Fibroblast of the conjunctiva (primary cell): Measurements from ENCODE around the gene GLTP.
"Not testable (repeated sequence)": the region's sequence is repeated elsewhere in the genome, so short reads cannot be mapped to it uniquely, and the experiment has no call there.

Experiments
- DNase-seq: peaks from one replicate; pipeline ENCODE4 v3.0.0-alpha.2; 2010; ENCODE audit warnings: low read depth

The GLTP gene

GRCh38 chr12:109902891-109903418 is 22.6 kb upstream of the GLTP start:
- no peak for DNase-seq

GRCh38 chr12:109900752-109901580 is 20.6 kb upstream of the GLTP start:
- no peak for DNase-seq

DNA sequence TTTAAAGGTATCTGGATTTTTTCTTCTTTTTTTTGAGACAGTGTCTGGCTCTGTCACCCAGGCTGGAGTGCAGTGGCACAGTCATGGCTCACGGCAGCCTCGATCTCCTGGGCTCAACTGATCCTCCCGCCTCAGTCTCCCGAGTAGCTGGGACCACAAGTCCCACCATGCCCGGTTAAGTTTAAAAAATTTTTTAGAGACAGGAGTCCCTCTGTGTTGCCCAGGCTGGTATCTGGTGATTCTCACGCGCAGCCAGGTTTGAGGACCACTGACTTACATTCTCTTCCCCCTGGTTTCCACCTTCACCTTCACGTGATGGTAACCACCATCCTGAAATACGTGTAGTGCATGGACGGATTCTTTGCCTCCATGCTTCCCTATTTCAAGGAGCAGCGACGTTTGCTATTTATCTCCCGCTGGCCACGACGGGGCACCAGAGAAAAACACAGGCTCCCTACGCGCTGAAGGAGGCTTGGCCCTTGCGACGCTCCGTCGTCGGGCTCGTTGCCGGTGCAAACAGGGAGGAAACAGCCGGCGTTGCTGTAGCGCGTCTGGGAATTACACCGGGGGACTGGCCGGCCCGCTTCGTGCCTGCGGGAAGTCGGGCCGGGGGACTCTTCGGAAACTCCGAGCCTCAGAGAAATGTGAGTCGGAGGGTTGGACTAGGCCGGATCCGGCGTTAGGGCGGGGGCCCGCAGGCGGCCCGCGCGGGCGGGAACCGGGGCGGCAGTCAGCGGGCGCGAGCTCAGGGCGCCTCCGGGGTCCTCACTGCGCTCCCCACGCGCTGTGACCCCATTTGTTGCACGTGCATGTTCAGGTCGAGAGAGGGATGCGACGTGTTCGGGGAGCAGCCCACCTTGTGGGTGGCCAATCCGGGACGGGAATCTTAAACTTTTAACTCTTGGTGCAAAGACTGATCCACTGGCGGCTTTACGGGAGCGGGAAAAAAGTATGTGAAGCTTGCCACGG is 19.7 kb upstream of the GLTP start, which contains the start of gene TCHP:
TCHP (plus strand) TSS at position 492 of the 969 bp plus-strand sequence. CDS start 2,753 bp downstream, outside the sequence.
- peak; percentile 69 for DNase-seq

GRCh38 chr12:109899345-109899744 is 19.0 kb upstream of the GLTP start:
- not testable (repeated sequence) for DNase-seq

DNA sequence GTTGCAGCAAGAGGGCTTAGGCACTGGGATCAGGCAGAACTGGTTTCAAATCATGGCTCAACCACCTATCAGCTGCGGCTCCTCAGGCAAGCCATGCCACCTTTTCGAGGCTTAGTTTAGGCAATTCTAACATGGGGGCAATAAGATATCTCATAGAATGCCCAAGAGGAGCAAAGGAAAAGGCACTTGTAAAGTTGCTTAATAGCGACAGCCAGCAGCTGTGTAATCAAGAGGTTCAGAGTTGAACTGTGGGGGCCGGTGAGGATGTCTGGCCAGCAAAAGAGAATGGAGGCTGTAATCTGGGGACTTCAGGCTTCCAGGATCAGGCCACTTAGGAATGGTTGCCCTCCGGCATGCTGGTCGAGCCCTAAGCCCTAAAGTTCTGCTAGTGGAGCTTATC is 16.7 kb upstream of the GLTP start:
- DNase-seq = no peak

GRCh38 chr12:109896188-109896587 is 15.8 kb upstream of the GLTP start:
- DNase-seq = no peak

DNA sequence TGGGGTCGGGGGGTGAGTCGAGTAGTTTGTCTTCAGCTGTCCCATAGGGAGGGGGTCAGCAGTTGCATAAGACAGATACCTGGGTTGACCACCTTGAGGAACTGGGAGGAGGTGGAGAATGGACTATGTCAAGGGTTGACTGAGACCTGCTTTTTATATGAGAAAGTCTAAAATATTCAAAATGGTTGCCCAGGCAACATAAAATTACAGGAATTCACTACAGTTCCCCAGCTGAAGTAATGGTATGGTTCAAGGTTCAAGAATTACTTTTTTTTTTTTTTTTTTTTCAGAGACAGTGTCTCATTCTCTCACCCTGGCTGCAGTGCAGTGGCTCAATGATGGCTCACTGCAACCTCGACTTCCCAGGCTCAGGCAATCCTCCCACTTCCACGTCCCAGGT is 14.6 kb upstream of the GLTP start:
- no peak for DNase-seq

DNA sequence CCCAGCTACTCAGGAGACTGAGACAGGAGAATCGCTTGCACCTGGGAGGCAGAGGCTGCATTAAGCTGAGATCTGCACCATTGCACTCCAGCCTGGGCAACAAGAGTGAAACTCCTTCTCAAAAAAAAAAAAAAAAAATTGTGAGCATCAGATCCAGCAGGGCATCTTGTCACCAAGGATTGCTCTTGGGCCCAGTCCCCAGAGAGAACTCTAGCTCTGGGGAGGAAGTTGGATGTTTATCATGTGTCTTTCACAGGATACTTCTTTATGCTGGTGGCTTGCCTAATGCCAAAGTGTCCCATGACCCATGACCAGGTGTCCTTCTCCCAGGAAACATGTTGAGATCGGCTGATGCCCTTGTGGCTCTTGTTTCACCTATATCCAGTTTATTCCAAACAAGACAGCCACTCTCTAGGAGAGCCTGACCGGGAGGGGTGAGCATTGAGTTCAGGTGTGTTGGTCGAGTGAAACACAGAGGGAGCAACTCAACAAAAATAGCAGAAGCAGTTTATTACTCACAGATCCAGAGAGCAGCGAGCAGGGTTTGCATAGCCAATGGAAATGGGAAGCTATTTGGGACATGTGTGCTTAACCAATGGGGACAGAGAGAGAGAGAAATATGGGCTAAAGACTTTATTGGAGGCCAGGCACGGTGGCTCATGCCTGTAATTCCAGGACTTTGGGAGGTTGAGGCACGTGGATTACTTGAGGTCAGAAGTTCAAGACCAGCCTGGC is 13.1 kb upstream of the GLTP start:
- no peak for DNase-seq

DNA sequence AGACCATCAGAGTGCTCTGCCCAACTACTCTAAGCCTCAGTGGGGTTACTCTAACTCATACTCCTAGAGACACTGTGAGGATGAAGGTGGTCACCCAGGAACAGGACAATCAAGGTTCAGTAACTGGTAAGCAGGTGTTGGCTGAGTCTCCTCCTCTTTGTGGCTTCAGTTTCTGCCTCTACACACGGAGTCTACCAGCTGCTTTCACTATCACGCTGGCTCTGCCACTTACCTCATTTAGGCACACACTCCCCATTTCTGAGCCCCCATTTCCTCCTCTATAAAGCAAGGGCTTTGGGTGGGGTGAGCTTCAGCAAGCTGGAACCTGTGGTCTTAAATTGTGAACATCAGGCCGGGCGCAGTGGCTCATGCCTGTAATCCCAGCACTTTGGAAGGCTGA is 12.4 kb upstream of the GLTP start:
- no peak for DNase-seq

DNA sequence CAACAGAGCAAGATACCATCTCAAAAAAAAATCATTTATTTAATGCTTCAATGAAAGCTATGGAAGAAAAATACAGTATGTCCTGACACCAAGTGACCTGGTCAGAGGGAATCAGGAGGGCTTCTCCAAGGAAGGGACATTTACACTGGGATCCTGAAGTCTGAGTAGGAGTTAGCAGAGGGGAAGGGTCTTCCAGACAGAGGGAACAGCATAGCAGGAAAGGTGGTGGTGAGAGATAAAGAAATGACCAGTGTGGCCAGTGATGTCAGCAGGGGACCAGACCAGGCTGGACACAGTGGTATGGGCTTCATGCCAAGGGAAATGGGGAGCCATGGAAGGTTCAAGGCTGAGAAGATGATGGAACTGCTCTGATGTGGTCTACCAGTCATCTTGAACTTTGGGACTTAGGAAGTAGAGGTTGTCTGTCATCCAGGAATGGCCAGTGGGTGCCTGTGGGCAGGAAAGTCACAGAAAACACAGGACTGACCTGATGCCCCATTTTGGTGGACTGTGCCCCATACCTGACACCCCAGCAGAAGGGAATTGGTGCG is 11.9 kb upstream of the GLTP start:
- DNase-seq = no peak

DNA sequence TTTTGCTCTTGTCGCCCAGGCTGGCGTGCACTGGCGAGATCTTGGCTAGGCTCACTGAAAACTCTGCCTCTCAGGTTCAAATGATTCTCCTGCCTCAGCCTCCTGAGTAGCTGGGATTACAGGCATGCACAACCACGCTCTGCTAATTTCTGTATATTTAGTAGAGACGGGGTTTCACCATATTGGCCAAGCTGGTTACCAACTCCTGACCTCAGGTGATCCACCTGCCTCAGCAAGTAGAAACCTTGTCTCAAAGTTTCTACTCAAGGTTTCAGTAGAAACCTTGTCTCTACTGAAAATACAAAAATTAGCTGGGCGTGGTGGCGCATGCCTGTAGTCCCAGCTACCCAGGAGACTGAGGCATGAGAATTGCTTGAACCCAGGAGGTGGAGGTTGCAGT is 11.4 kb upstream of the GLTP start:
- not testable (repeated sequence) for DNase-seq

DNA sequence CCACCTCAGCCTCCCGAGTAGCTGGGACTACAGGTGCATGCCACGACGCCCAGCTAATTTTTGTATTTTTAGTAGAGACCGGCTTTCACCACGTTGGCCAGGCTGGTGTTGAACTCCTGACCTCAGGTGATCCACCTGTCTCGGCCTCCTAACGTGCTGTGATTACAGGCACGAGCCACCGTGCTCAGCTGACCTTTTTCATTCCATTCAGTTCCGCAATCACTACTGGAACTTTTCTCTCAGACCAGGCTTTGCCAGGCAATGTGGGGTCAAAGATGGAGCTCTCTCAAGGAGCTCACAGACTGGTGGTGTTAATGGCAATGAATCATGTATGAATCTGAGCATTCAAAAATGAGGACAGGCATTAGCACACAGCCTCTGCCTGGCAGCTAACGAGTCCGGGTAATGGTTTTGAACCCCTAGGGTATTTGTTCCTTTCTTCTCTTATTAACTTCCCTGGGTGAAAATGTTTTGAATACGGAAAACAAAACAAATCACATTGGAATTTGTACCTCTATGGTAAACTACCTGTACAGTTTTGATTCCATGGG is 10.4 kb upstream of the GLTP start:
- no peak for DNase-seq

DNA sequence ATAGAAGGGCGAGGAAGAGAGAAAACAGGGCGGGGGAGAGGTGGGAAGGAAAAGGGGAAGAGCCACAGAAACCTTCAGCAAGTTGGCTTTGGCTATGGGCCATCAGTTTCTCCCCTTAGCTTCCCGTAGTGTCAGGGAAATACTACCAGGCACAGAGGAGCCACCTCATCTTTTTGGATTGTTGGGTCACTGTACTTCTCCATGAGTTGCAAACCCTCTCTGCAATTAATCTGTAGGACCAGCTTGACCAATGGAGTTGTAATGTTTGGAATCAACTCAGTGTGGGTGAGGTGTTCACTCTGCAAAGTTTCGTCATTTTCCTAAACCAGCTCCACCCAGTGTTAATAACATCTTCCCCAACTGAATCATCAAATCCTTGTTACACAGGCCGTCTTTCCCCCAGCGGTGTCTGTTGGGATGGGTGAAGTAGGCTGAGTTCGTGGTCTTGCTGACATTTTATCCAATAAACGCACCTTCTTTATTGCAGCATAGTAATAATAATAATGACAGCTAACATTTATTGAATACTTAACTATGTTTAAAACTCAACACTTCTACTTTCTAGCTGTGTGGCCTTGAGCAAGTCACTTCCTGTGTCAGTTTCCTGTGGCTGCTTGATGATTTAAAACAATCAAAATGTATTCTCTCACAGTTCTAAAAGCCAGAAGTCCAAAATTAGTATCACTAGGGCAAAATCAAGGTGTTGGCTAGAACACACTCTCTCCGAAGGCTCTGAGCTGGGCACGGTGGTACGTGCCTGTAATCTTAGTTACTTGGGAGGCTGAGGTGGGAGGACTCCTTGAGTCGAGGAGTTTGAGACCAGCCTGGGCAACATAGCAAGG is 8.1 kb upstream of the GLTP start:
- peak; percentile 88 for DNase-seq

GRCh38 chr12:109885616-109886015 is 5.3 kb upstream of the GLTP start:
- DNase-seq = no peak

DNA sequence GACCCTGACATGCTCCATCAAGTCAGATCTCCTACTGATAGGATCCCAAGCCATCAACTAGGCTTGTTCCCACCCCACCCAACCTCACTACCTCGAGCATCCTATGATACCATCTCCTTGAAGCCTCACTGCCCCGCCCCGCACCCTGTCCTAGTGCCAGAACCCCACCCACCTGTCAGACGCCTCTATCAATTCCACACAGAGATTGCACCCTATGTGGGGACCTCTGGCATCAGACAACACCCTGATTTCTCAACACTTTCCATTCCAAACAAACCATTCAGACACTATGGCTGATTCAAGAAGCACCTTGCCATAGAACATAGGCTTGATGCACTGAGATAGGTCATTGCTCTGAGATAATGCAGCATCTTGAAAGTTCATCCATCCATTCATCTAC is 3.1 kb upstream of the GLTP start:
- DNase-seq = no peak

- DNase-seq = no peak
Observed at GRCh38 chr12:109881752-109882151, 1.4 kb upstream of the GLTP start.

DNA sequence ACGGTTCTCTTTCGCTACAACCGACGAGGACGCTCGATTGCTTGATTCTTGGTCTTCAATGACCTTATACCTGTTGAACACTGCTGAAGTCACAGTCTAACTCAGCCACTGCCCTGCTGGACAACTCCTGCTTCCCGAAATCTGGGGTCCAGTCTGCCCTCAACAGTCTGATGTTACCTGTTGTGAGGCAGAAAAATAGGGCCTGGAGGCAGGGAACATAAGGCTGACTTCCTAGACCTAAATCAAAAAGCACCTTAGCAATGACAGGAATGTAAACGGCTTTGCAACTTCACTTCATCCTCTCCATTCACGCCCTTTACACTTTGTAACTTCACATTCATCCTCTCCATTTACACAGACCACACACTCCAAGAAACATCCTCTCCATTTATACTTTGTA is 597 bp upstream of the GLTP start:
- DNase-seq = no peak

- no peak for DNase-seq
Observed at GRCh38 chr12:109879351-109880042, 844 bp downstream of the GLTP start.

DNA sequence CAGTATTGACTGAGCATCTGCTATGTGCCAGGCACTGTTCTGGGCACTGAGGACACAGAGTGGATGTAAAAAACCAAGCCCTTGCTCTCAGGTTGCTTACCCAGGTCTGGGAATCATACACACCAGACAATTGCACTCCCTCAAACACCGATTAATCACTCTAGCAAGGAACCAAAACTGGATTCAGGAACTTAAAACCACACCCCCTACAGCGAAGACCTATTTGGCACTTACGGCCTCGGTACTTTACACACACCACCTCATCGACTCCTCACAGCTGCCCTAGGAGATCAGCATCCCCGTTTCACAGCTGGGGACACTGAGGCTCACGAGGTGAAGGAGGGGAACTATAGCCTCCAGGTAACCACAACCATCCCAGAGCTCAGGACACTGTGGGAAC is 1.6 kb downstream of the GLTP start:
- DNase-seq = no peak

GRCh38 chr12:109878247-109878625 is 2.1 kb downstream of the GLTP start:
- DNase-seq = no peak
